ENCODE results near the gene COL25A1.

DNA sequence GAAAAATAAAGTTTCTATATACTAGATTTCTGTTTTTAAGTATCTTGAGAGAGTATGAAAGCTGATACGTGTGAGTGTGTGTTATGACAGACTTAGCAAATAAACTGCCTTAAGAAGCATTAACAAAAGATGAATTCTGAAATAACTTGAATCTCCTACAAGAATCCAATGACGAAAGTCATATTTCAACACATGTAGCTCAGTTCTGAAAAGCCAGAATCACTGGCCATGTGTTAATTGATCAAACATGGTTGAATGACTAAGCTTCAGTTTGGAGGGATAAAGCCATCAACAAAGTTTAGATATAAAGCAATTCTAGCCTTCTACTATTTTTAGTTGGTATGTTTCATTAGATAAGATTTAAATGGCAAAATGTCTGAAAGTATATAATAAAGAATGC lies 451.1 kb downstream of the COL25A1 start:
- TF ChIP-seq, protein P1, sequence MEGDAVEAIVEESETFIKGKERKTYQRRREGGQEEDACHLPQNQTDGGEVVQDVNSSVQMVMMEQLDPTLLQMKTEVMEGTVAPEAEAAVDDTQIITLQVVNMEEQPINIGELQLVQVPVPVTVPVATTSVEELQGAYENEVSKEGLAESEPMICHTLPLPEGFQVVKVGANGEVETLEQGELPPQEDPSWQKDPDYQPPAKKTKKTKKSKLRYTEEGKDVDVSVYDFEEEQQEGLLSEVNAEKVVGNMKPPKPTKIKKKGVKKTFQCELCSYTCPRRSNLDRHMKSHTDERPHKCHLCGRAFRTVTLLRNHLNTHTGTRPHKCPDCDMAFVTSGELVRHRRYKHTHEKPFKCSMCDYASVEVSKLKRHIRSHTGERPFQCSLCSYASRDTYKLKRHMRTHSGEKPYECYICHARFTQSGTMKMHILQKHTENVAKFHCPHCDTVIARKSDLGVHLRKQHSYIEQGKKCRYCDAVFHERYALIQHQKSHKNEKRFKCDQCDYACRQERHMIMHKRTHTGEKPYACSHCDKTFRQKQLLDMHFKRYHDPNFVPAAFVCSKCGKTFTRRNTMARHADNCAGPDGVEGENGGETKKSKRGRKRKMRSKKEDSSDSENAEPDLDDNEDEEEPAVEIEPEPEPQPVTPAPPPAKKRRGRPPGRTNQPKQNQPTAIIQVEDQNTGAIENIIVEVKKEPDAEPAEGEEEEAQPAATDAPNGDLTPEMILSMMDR (IDR thresholded peaks at IDR 0.05; ENCODE audit: extremely low read depth in 1 of 2, insufficient read depth in 1 of 2, low read depth in 1 of 2, low read length in 2 of 2) = no peak
- TF ChIP-seq POLR2A (IDR thresholded peaks at IDR 0.05; ENCODE audit: low read depth, low read length) (no peak), EZH2 (IDR thresholded peaks at IDR 0.05; ENCODE audit: borderline replicate concordance, low read depth, low read length, severe bottlenecking) (no peak), MAX (IDR thresholded peaks at IDR 0.05; ENCODE audit: insufficient read depth, insufficient read length) (no peak)
